Right lobe of liver (tissue), 4 donors: Measurements from ENCODE around the gene PDHA1.

Experiments
- POLR2A ChIP-seq: fragments of 450-650 bp; IDR thresholded peaks from one replicate; pipeline ENCODE4 v1.6.1; 2017; ENCODE audit warnings: antibody characterized with exemption, mild to moderate bottlenecking
- TF ChIP-seq, protein P1 (sequence below), 4 donors: fragments of 200-600 bp in 3 of 4; fragments of 450-650 bp in 1 of 4; IDR thresholded peaks; one replicate each; pipeline versions ENCODE4 v1.5.1 to v1.8.0; 2016 to 2022; ENCODE audit warnings: antibody characterized with exemption in 4 of 4, mild to moderate bottlenecking in 2 of 4
- donor health status: DM: no; HTN: no; CAD: no.
- donor health status: DM: no; HTN: no; CAD: no.
- donor health status: DM: no; HTN: yes; CAD: no.

DNA sequence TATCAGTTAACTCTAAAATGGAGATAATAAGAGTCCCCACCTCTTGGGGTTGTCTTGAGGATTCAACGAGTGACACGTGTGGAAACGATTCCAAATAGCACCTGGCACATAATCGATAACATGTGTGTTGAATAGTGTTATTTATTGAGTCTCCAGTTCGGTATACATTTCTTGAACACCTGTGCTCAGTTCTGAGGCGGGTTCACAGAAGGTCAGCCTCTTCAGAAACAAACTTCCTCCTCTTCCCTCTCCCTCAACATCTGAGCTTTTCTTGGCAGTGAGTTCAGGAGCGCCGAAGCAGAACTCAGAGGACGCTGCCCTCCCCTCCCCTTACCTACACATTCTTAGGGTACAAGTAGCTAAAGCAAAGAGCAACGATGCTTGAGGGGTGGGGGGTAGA is 934 bp downstream of the PDHA1 start:
- TF ChIP-seq, protein P1, sequence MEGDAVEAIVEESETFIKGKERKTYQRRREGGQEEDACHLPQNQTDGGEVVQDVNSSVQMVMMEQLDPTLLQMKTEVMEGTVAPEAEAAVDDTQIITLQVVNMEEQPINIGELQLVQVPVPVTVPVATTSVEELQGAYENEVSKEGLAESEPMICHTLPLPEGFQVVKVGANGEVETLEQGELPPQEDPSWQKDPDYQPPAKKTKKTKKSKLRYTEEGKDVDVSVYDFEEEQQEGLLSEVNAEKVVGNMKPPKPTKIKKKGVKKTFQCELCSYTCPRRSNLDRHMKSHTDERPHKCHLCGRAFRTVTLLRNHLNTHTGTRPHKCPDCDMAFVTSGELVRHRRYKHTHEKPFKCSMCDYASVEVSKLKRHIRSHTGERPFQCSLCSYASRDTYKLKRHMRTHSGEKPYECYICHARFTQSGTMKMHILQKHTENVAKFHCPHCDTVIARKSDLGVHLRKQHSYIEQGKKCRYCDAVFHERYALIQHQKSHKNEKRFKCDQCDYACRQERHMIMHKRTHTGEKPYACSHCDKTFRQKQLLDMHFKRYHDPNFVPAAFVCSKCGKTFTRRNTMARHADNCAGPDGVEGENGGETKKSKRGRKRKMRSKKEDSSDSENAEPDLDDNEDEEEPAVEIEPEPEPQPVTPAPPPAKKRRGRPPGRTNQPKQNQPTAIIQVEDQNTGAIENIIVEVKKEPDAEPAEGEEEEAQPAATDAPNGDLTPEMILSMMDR (IDR thresholded peaks at IDR 0.05) = no peak
- no peak for TF ChIP-seq POLR2A
